NCI-H510A treated with DMSO at 0.1 percent for 48 hours (cell line): ENCODE measurements around the gene POMT2.
"Not testable (repeated sequence)": the region's sequence is repeated elsewhere in the genome, so short reads cannot be mapped to it uniquely, and the experiment has no call there.

ENCODE experiments used
- DNase-seq: peaks from one replicate; lab custom pipeline; 2025; lab: John Stamatoyannopoulos, UW

Gene POMT2, protein sequence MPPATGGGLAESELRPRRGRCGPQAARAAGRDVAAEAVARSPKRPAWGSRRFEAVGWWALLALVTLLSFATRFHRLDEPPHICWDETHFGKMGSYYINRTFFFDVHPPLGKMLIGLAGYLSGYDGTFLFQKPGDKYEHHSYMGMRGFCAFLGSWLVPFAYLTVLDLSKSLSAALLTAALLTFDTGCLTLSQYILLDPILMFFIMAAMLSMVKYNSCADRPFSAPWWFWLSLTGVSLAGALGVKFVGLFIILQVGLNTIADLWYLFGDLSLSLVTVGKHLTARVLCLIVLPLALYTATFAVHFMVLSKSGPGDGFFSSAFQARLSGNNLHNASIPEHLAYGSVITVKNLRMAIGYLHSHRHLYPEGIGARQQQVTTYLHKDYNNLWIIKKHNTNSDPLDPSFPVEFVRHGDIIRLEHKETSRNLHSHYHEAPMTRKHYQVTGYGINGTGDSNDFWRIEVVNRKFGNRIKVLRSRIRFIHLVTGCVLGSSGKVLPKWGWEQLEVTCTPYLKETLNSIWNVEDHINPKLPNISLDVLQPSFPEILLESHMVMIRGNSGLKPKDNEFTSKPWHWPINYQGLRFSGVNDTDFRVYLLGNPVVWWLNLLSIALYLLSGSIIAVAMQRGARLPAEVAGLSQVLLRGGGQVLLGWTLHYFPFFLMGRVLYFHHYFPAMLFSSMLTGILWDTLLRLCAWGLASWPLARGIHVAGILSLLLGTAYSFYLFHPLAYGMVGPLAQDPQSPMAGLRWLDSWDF

DNA sequence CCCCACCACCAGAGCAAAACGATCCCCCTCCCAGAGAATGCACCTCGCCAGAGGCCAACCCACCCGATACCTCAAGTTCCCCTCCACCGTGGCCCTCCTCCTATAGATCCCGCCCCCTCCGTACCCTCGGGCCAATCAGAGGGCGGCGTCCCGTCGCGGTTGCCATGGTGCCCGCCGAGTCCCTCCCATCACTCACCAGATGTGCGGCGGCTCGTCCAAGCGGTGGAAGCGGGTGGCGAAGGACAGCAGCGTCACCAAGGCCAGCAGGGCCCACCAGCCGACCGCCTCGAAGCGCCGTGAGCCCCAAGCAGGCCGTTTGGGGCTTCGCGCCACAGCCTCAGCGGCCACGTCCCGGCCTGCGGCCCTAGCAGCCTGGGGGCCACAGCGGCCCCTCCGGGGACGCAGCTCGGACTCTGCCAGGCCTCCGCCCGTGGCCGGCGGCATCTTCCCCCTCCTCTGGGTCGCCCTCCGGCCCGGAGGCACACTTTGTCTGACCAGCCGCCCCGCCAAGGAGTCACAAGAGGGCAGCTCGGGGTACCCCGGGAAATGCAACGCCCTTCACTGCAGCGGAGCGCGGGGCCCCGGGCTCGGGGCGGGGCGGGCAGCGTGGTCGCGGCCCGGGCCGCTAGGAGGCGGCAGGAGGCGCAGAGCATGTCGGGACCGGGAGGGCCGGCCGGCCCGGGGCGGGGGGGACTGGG lies at the start of gene POMT2:
POMT2 (minus strand) TSS at position 646 of the 698 bp plus-strand sequence; CDS start at position 444, 202 bp downstream.
- DNase-seq, result peak; percentile 78

DNA sequence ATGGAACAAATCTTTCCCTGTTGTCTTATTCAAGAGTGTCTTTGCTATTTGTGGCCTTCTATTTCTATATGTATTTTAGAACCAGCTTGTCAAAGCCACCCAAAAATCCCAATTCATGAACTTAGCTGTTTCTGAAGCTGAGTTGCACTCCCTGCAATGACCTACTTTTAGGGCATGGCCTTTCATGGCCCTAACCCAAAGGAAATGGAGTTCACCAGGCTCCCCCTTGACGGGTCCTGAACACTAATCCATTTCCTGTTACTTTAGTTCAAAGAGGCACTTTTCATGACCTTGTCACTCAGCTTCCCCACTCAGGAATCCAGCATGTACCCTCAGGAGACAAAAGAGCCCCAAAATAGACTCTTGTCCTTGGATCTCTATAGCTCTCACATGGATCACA lies 48.6 kb upstream of the POMT2 start:
- no peak for DNase-seq

DNA sequence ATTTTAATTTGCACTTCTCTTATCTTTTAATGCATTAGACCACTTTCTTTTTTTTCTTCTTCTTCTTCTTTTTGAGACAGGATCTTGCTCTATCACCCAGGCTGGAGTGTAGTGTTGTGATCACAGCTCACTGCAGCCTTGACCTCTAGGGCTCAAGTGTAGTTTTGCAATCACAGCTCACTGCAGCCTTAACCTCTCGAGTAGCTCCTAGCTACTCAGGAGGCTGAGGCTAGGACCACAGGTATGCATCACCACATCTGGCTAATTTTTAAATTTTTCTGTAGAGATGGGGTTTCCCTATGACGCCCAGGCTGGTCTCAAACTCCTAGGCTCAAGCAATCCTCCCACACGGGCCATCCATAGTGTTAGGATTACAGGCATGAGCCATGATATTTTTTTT lies 43.5 kb upstream of the POMT2 start:
- DNase-seq, result no peak

DNA sequence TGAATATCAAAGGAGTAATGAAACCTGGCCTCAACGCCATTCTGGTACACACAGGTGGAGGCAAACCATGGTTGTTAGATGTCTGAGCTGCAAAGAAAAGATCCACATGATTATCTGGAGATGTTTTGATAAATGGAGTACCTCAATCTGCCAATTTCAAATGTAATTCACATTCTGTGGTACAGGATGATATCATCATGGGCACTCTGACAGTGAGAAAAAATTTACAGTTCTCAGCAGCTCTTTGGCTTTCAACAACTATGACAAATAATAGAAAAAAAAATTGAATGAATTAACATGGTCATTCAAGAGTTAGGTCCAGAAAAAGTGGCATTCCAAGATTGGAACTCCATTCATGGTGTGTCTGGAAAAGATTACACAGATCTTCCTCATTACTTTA lies 38.9 kb upstream of the POMT2 start:
- no peak for DNase-seq

DNA sequence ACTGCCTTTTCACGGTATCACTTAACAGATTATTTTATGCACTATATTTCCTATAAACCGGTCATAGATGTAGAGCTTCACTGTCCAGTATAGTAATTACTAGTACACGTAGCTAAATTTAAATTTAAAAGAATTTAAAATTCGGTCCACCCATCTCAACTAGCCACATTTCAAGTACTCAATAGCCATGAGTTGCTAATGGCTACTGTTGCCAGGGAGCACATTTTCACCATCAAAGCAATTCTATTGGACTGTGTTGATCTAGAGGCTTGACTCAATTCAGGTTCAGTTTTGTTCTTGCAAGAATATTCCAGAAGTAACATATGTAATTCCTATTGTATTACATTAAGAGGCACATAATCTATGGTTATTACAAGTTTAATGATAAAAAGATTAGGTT lies 36.2 kb upstream of the POMT2 start:
- no peak for DNase-seq

DNA sequence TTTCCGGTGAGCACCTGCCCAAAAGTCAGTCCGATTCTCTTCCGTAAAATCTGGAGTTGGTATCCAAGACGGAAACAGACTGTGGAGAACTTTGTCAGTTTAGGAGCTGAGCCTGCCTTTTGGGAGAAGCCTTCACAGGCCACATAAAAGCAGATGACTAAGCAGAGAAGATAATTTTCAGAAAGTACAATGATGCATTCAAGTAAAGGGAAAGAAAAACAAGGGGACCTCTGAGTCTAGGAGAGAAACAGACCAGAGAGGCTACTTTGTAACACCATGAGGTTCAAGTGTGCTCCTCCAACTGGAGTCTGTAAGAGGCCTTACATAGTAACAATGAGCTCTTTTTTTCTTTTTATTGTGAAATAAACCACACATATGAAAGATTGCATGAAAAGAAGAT lies 35.1 kb upstream of the POMT2 start:
- DNase-seq, result no peak

DNA sequence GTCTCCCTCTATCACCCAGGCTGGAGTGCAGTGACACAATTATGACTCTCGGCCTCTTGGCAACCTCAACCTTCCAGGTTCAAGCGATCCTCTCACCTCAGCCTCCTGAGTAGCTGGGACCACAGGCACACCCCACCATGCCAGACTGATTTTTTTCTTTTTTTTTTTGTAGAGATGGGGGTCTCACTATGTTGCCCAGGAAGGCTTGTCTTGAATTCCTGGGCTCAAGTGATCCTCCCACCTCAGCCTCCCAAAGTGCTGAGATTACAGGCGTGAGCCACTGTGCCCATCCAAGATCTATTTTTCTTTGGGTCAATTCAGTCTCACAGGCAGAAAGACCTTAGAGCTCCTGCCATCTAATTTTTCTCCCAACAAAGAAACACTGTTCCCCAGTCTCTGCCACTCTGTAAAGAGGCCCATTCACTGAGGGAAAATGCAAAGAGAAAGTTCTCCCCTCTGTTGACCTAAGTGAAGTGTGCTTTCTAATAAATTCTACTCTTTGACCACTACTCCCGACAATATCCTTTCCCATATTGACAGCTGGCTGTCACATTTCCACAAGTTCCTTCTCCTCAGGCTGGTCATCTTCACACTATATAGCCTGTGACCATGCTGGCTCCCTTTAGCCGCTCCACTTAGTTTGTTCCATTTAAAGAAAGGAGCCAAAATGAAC lies 32.9 kb upstream of the POMT2 start:
- no peak for DNase-seq

DNA sequence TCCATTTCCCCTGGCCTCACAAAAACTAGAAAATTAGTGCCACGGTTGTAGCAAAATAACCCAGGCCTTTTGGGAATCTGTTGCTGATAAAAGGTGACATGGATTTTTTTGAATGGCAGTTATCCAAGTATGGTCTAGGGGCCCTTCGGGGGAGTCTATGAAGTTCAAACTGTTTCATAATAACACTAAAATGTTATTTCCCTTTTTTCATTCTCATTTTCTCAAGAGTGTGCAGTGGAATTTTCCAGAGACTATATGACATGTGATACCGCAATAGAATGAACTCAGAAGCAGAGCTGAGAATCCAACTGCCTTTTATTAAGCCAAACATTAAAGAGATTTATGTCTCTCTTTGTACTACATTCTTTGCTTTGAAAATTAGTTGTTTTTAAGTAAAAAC lies 27.1 kb upstream of the POMT2 start:
- no peak for DNase-seq

DNA sequence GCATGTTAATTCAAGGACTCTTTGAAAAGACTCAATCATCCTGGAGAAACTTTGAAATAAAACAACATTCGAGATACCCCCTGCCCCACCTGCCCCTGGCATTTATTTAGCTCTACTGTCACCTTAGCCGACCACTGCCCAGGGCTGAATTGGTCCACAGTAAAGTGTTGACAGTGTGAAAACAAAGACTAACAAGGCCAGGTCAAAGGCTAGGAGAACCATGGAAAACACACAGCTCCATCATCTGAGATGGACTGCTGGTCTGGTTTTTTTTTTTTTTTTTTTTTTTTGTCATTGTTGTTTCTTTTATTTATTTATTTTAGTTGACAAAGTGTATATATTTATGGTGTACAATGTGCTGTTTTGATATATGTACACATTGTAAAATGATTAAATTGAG lies 25.8 kb upstream of the POMT2 start:
- no peak for DNase-seq

DNA sequence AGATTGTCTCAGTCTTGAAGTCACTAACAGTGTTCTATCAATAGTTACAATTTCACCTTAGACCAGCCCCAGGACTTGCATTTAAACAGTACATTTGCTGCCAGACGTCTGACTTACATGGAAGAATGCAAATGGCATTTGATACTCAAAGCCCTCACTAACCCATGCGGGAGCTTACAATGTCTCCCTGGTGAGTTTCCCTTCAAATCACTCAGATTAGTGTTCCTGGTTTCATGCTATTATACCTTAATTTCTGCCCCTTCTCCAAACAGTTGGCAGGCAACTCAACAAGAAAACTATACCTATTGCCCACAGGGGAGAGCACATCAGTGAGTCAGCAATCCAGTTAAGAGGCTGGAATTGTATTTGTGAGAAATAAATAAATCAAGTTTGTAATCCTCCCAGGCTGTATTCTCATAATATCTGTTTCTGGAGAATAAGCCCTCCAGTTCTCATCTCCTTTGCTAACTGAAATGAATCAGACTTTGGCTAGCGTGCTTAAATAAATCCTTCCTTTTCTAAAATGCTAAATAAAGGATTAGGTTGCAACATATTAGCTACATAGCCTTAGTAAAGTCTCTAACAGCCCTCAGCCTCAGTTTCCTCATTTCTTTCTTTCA lies 23.8 kb upstream of the POMT2 start:
- no peak for DNase-seq

DNA sequence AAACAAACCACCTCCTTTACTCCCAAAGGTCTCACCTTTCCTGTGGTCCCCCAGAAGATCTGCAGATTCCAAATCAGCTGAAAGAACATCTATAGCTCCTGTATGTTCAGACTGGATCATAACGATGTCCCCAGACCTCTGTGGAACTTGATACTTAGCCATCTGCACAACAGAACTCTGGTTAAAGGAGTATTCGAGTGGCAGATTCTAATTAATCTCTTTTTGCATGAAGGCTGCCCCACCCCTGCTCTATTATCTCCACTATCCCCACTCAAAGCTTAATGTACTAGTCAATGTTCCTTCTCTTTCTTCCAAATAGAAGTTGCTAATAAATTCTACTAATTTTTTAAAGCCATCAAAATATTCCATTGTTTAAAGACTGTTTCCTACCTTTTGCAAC lies 23.0 kb upstream of the POMT2 start:
- DNase-seq, result peak; percentile 45

DNA sequence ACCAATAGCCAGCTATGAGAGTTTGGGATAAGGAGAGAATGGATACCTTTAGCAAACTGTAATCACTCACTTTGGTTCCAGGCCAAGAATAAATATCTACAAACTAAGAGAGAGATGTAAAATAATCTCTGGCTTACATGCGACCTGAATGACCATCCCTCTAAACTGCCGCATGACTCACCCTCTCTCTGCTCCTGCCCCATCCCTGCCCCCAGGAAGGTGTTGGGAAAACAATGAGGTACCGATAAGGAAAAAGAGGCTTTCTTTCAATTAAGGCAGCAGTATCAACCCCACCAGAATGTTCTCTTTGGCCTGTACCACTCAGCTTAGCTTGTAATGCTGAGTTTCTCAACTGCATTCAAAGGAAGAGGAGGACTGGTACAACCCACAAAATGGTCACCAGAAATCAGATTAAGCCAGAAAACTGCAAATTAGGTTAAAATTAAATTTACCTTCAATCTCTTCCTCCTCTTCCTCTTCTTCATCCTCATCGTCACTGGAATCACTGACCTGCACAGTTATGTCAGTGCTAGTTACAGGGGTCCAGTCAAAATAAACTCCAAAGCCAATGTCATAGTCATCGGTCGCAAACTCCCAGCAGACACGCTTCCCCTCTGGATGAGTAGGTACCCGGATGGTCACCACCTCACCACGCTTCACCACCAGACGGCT lies 22.2 kb upstream of the POMT2 start:
- DNase-seq, result no peak

DNA sequence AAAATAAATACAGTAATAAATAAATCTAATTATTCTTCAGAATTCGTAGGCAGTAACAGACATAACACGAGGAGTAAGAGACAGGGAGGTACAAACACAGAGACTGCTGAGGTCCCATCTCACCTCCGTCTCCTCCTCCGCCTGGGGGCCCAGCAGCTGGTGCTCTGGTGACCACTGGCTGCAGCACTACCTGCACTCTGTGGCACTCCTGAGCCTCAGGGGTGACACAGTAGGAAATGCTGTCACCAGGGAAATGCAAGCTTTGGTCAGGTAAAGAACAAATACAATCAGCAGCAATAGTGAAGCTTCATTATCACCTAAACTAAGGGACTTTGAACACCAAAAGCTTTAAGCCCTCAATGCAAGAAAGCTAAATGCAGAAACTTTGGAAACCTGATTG lies 19.7 kb upstream of the POMT2 start:
- DNase-seq, result no peak

DNA sequence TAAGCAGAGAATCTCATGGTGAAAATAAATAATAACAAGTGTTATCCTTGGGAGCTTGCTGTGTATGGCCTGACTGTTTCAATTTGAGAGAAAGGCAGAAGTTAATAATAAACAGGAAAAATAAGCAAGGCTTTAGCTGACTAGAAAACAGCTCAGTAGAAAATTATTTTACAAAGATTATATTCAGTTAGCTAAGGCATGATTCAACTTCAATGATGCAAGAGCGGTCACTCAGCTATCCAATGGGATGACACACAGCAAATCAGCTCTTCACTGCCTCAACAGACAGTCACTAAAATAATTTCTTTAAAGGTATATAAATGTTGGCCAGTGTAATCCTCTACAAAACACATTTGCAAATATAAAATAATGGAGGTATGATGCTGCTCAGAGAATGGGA lies 18.7 kb upstream of the POMT2 start:
- DNase-seq, result no peak

DNA sequence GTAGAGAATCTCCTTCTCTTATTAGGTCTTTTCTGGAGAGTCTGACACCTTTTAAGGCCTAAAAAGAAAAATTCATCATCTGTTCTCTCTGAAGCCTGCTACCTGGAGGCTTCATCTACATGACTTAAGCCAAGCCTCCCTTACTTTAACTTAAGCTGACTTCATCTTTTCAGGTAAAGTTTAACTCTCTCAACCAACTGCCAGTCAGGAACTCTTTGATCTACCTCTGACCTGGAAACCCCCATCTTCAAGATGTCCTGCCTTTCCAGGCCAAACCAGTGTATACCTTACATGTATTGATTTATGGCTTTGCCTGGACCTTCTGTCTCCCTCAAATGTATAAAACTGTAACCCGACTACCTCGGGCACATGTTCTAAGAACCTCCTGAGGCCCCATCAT lies 17.6 kb upstream of the POMT2 start:
- DNase-seq, result no peak

DNA sequence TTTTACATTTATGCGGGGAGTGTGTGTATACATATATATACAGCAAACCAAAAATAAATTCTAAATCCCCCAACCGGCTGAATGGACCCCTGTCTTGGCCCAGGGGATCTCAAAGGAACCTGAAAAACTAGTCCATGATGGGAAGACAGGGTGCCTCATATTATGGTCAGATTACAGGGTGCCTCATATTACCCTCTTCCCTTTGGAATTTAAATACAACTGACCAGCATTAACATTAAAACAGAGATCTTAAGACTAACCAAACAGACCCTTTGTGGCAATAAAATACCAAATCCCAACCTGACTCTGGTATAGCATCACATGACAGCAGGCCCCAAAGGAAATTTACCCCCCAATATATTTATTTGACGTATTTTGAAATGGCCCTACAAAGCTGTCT lies 17.2 kb upstream of the POMT2 start:
- DNase-seq, result no peak

DNA sequence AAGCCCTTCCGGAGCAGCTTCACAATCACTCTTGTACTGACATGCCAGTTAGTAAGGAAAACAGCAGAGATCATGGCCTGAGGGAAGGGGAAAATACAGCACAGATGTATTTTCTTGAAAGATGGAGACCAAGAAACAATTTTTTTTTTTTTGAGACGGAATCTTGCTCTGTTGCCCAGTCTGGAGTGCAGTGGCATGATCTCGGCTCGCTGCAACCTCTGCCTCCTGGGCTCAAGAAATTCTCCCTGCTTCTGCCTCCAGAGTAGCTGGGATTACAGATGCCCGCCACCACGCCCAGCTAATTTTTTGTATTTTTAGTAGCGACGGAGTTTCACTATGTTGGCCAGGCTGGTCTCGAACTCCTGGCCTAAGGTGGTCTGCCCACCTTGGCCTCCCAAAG lies 16.6 kb upstream of the POMT2 start:
- not testable (repeated sequence) for DNase-seq

DNA sequence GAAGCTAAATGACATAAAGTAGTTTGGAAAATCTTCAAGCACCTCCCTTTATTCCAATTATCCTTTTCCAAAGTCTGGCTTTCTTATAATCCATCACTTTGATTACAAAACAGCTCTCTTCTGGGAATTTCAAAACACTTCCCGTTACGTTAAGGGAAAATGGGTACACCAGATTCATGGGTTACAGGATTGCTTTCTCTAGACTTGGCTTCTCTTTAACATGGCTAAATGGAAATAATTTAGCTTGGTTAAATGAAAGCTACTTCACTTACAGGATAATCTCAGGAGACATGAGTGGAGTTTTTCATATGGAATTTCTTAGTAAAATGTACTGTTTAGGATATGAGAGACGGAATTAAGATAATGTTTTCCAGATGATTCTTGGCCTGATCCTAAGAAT lies 14.9 kb upstream of the POMT2 start:
- DNase-seq, result no peak

DNA sequence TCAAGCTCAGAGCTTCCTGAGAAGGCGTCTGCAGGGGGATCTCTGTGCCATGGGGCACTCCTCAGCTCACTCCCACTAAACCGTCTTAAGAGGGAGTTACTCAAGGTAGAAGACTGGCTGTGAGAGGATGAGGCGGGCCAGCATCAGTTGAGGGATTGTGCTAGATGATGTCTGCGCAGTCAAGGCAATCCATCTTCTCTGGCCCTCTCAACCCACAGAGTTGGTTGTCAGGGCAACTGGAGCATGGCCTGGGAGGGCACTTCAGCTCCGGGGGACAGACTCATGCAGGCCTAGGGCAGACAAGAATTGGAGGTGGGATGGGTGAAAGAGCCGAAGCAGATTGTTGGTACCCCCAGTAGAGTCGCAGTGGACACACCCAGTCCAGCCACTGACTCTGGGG lies 9.2 kb upstream of the POMT2 start:
- no peak for DNase-seq

DNA sequence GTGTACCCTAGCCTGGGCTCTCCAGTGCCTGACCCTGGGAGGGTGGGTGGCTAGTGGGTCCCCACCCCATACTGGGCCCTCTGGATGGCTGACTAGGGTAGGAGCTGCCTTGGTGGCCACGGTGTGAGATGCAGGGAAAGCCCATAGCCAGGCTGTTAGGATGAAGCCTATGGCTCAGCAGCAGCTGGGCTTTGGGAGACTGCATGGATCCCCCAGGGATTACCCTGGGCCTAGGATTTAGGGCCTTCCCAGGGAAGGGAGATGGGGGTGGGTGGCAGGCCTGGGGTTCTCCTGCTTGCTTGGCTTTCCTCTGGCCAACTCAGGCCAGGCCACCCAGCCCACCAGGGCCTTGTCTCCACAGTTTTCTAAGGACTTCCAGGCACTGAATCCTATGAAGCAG lies 6.4 kb upstream of the POMT2 start:
- DNase-seq, result no peak

DNA sequence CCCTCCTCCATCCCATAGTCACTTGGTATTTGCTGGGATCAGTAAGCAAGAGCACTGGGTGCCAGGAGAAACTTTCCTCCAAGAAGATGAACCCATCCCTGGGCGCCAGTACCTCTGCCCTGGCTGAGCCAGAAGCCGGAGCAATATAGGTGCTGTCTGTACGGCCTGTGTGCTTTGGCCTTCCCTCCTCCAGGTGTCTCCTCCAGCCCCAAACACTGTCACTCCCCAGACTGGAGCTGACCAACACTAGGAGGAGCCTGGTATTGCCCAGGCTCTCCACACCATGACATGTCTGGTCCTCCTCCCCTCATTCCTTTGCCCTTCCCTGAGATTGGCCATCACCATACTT lies 5.0 kb upstream of the POMT2 start:
- DNase-seq, result no peak
